Esophagus muscularis mucosa (tissue), 4 donors: ENCODE measurements around the gene DYRK2. TPM values are rescaled to one million over a fixed set of nuclear protein-coding genes. Genes with fewer than 3 reads are reported as not detected.

Experiments
- DNase-seq: peaks from one replicate; pipeline ENCODE4 v3.0.0-alpha.2; 2017; ENCODE audit errors: extremely low spot score
- H3K27ac ChIP-seq, 4 donors: fragments of 200-600 bp; sonication (generic); replicated peaks in 1 of 4; 1 replicate in 3 of 4; 2 replicates in 1 of 4; pipeline ENCODE4 v1.5.1; 2016 to 2019; ENCODE audit warnings: mild to moderate bottlenecking in 1 of 4
- H3K27me3 ChIP-seq, 4 donors: fragments of 200-600 bp; sonication (generic); one replicate each; pipeline versions ENCODE4 v1.5.1 to v1.6.0; 2016 to 2019
- H3K36me3 ChIP-seq, 4 donors: fragments of 200-600 bp; sonication (generic); one replicate each; pipeline ENCODE4 v1.5.1; 2016 to 2019
- H3K4me1 ChIP-seq, 4 donors: fragments of 200-600 bp; sonication (generic); one replicate each; pipeline ENCODE4 v1.5.1; 2016 to 2019
- H3K4me3 ChIP-seq, 4 donors: fragments of 200-600 bp; sonication (generic); 1 replicate in 2 of 4; 2 replicates in 2 of 4; pipeline ENCODE4 v1.5.1; 2016 to 2019; ENCODE audit warnings: mild to moderate bottlenecking in 4 of 4, moderate library complexity in 1 of 4
- H3K9me3 ChIP-seq, 4 donors: fragments of 200-600 bp; sonication (generic); 1 replicate in 3 of 4; 2 replicates in 1 of 4; pipeline ENCODE4 v1.5.1; 2016 to 2019
- EP300 ChIP-seq: sonication (generic); formaldehyde crosslinking; IDR thresholded peaks from one replicate; pipeline ENCODE4 v1.6.1; 2017; ENCODE audit warnings: antibody characterized with exemption
- POLR2A ChIP-seq: fragments of 450-650 bp; IDR thresholded peaks from one replicate; pipeline ENCODE4 v1.6.1; 2017; ENCODE audit warnings: antibody characterized with exemption, moderate library complexity, mild to moderate bottlenecking, low read depth
- POLR2AphosphoS5 ChIP-seq, 2 donors: sonication (generic); formaldehyde crosslinking; IDR thresholded peaks; one replicate each; pipeline ENCODE4 v1.6.1; 2017; ENCODE audit warnings: antibody characterized with exemption in 2 of 2
- WGBS: methylation state at CpG from one replicate; pipeline ENCODE4 v1.1.5; 2018; 5-methylcytosine and 5-hydroxymethylcytosine counted together
- intact Hi-C: fragments of 100-400 bp; cut with DNase I; formaldehyde crosslinking; loops from one replicate; pipeline ENCODE4 v1.15.1; 2023
- total RNA-seq, 4 donors: library from RNA; depleted of rRNA; stranded (reverse); fragments of >200 nt; gene quantifications; one replicate each; pipeline versions ENCODE4 v1.1.0 to v1.2.1, GENCODE V29; 2016
- TF ChIP-seq, protein P1 (sequence below), 3 experiments: fragments of 200-600 bp in 2 of 3; fragments of 450-650 bp in 1 of 3; sonication (generic) in 2 of 3; IDR thresholded peaks; one replicate each; pipeline ENCODE4 v1.5.1; 2017 to 2019; ENCODE audit warnings: antibody characterized with exemption in 3 of 3, mild to moderate bottlenecking in 2 of 3, moderate library complexity in 1 of 3

DYRK2 gene
- total RNA-seq, 4 donors from 2014 or later = 22.2 to 57.9 (median 36.9) TPM

GRCh38 chr12:67640863-67641262 lies 7.7 kb upstream of the DYRK2 start:
- WGBS = 68% methylated on average over 2 of the region's 2 CpGs
- Histone ChIP-seq H3K4me1 (peaks cover 0 to 9% (median 6%) of the 10 kb centered on the region in 4 donors), H3K4me3 (no peak overlapping the region), H3K27ac (no peak overlapping the region), H3K36me3 (no peaks in the 10 kb centered on the region), H3K27me3 (no peaks in the 10 kb centered on the region), H3K9me3 (no peaks in the 10 kb centered on the region)
- intact Hi-C loops = loop anchor here (10.0 kb wide), 1 partner anchor 366 kb away; no protein-coding TSS in a partner anchor
- TF ChIP-seq POLR2AphosphoS5 (IDR thresholded peaks at IDR 0.05) = no peak
- TF ChIP-seq EP300 = no peak
- no peak for TF ChIP-seq POLR2A
- TF ChIP-seq, protein P1, sequence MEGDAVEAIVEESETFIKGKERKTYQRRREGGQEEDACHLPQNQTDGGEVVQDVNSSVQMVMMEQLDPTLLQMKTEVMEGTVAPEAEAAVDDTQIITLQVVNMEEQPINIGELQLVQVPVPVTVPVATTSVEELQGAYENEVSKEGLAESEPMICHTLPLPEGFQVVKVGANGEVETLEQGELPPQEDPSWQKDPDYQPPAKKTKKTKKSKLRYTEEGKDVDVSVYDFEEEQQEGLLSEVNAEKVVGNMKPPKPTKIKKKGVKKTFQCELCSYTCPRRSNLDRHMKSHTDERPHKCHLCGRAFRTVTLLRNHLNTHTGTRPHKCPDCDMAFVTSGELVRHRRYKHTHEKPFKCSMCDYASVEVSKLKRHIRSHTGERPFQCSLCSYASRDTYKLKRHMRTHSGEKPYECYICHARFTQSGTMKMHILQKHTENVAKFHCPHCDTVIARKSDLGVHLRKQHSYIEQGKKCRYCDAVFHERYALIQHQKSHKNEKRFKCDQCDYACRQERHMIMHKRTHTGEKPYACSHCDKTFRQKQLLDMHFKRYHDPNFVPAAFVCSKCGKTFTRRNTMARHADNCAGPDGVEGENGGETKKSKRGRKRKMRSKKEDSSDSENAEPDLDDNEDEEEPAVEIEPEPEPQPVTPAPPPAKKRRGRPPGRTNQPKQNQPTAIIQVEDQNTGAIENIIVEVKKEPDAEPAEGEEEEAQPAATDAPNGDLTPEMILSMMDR (IDR thresholded peaks at IDR 0.05) = no peak
- no peak for DNase-seq

DNA sequence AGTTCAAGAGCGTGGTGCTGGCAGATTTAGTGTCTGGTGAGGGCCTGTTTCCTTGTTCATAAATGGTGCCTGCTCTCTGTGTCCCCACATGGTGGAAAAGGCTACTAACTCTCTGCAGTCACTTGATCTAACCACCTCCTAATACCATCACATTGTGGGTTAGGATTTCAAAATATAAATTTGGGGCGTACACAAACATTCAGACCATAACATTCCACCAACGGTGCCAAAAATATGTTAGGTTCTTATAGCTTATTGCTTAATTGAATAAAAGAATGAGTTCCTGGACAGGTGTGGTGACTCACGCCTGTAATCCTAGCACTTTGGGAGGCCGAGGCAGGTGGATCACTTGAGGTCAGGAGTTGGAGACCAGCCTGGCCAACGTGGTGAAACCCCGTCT lies 3.4 kb upstream of the DYRK2 start:
- no peak overlapping the region for H3K27ac ChIP-seq
- no peaks in the 10 kb centered on the region for H3K36me3 ChIP-seq
- H3K4me3 ChIP-seq = no peak overlapping the region
- H3K27me3 ChIP-seq = no peaks in the 10 kb centered on the region
- WGBS = 95% methylated on average over 7 of the region's 7 CpGs
- intact Hi-C loops = loop anchor here (5.0 to 10.0 kb wide), 4 partner anchors 208 to 370 kb away; no protein-coding TSS in a partner anchor
- DNase-seq = no peak
- peaks cover 6 to 23% (median 19%) of the 10 kb centered on the region in 4 donors for H3K4me1 ChIP-seq
- no peaks in the 10 kb centered on the region for H3K9me3 ChIP-seq
- no peak for TF ChIP-seq POLR2A
- TF ChIP-seq EP300 = no peak
- no peak for TF ChIP-seq POLR2AphosphoS5 (IDR thresholded peaks at IDR 0.05)
- TF ChIP-seq, protein P1 (IDR thresholded peaks at IDR 0.05) = no peak

DNA sequence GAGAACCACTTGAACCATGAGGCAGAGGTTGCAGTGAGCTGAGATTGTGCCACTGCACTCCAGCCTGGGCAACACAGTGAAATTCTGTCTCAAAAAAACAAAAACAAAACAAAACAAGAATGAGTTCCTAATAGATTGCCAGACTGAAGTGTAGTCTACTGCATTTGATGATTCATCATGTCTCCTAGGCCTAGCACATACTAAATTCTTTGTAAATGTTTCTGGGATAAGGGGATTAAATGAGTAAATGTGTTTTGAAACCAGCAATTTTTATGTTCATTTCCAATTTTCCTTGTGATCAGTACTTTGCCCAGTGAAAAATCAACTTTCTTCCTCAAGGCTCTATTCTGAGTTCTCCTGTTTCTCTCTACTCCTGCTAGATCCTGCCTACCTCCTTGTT lies 2.9 kb upstream of the DYRK2 start:
- Histone ChIP-seq H3K27ac (no peak overlapping the region), H3K27me3 (no peaks in the 10 kb centered on the region), H3K36me3 (no peaks in the 10 kb centered on the region), H3K4me1 (peaks cover 10 to 25% (median 22%) of the 10 kb centered on the region in 4 donors), H3K4me3 (no peak overlapping the region), H3K9me3 (no peaks in the 10 kb centered on the region)
- DNase-seq = no peak
- TF ChIP-seq, protein P1 (IDR thresholded peaks at IDR 0.05) = no peak
- no peak for TF ChIP-seq POLR2A
- no peak for TF ChIP-seq POLR2AphosphoS5 (IDR thresholded peaks at IDR 0.05)
- TF ChIP-seq EP300 = no peak
- intact Hi-C loops = loop anchor here (5.0 to 10.0 kb wide), 4 partner anchors 208 to 371 kb away; no protein-coding TSS in a partner anchor

DNA sequence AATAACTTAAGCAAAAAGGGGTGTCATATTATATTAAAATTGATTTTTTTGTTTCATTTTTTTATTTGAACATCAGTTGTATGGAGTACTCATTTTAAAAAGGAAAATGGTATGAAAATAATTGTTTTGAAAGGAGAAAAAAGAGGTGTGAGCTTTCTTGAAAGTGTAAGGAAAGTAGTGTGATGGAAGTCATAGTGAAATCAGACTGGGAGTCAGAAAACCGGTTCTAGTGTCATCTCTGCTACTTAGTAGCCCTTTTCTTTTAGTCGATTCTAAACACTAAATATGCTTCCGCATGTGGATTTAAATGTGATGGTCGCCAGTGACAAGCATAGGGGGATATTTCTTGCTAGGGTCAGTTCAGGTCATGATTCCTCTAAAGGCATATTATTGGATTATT lies 1.8 kb upstream of the DYRK2 start:
- DNase-seq = no peak
- intact Hi-C loops = loop anchor here (5.0 to 10.0 kb wide), 4 partner anchors 209 to 372 kb away; no protein-coding TSS in a partner anchor
- Histone ChIP-seq H3K27me3 (no peaks in the 10 kb centered on the region), H3K27ac (peak overlapping the region; percentile 96 to 99 (median 98)), H3K4me1 (peaks cover 12 to 31% (median 29%) of the 10 kb centered on the region in 4 donors), H3K4me3 (no peak overlapping the region), H3K9me3 (no peaks in the 10 kb centered on the region), H3K36me3 (no peaks in the 10 kb centered on the region)
- WGBS = 94% methylated on average over 4 of the region's 4 CpGs
- TF ChIP-seq EP300 (no peak), POLR2AphosphoS5 (IDR thresholded peaks at IDR 0.05) (no peak), POLR2A (no peak)
- TF ChIP-seq, protein P1 (IDR thresholded peaks at IDR 0.05) = no peak
